Peyer's patch (tissue), 4 donors: Measurements from ENCODE around the gene EXOSC6.

Experiments used
- POLR2A ChIP-seq, 2 donors: fragments of 450-650 bp; IDR thresholded peaks; one replicate each; pipeline ENCODE4 v1.5.1; 2017; ENCODE audit warnings: antibody characterized with exemption in 2 of 2, mild to moderate bottlenecking in 2 of 2, moderate library complexity in 2 of 2
- TF ChIP-seq, protein P1 (sequence below), 6 experiments: fragments of 450-650 bp in 4 of 6; fragments of 200-600 bp in 2 of 6; sonication (generic) in 1 of 6; IDR thresholded peaks; one replicate each; pipeline ENCODE4 v1.5.1; 2017 to 2019; ENCODE audit warnings: antibody characterized with exemption in 6 of 6, mild to moderate bottlenecking in 3 of 6, moderate library complexity in 1 of 6

GRCh38 chr16:70294385-70295025 is 42.8 kb upstream of the EXOSC6 start:
- TF ChIP-seq, protein P1, sequence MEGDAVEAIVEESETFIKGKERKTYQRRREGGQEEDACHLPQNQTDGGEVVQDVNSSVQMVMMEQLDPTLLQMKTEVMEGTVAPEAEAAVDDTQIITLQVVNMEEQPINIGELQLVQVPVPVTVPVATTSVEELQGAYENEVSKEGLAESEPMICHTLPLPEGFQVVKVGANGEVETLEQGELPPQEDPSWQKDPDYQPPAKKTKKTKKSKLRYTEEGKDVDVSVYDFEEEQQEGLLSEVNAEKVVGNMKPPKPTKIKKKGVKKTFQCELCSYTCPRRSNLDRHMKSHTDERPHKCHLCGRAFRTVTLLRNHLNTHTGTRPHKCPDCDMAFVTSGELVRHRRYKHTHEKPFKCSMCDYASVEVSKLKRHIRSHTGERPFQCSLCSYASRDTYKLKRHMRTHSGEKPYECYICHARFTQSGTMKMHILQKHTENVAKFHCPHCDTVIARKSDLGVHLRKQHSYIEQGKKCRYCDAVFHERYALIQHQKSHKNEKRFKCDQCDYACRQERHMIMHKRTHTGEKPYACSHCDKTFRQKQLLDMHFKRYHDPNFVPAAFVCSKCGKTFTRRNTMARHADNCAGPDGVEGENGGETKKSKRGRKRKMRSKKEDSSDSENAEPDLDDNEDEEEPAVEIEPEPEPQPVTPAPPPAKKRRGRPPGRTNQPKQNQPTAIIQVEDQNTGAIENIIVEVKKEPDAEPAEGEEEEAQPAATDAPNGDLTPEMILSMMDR (IDR thresholded peaks at IDR 0.05), result no peak
- no peak for TF ChIP-seq POLR2A (IDR thresholded peaks at IDR 0.05)
